Hepatocyte (in vitro differentiated cells): ENCODE measurements around the gene RCAN2. TPM values are rescaled to one million over a fixed set of nuclear protein-coding genes. Genes with fewer than 3 reads are reported as not detected.

Source experiments
- DNase-seq: peaks from one replicate; pipeline ENCODE4 v3.0.0-alpha.2; 2016; ENCODE audit warnings: low spot score
- H2AFZ ChIP-seq: fragments of 200-600 bp; sonication (generic); 2 replicates; pipeline ENCODE4 v1.6.0; 2016; ENCODE audit warnings: antibody characterized with exemption, mild to moderate bottlenecking
- H3K27ac ChIP-seq: fragments of 200-600 bp; sonication (generic); 2 replicates; pipeline ENCODE4 v1.5.1; 2016; ENCODE audit warnings: mild to moderate bottlenecking
- H3K27me3 ChIP-seq: fragments of 200-600 bp; sonication (generic); 2 replicates; pipeline ENCODE4 v1.6.1; 2016
- H3K36me3 ChIP-seq: fragments of 200-600 bp; sonication (generic); replicated peaks from 2 replicates; pipeline ENCODE4 v1.5.1; 2016; ENCODE audit warnings: low read depth; ENCODE audit not compliant: insufficient read depth
- H3K4me1 ChIP-seq: fragments of 200-600 bp; sonication (generic); 2 replicates; pipeline ENCODE4 v1.5.1; 2016; ENCODE audit warnings: mild to moderate bottlenecking, moderate library complexity; ENCODE audit not compliant: insufficient read depth
- H3K4me2 ChIP-seq: fragments of 200-600 bp; sonication (generic); 2 replicates; pipeline ENCODE4 v1.6.0; 2016
- H3K4me3 ChIP-seq: fragments of 200-600 bp; sonication (generic); 2 replicates; pipeline ENCODE4 v1.5.1; 2016; ENCODE audit warnings: mild to moderate bottlenecking
- H3K79me2 ChIP-seq: fragments of 200-600 bp; sonication (generic); 2 replicates; pipeline ENCODE4 v1.6.0; 2017; ENCODE audit warnings: mild to moderate bottlenecking
- H3K9me2 ChIP-seq: fragments of 200-600 bp; sonication (generic); replicated peaks from 2 replicates; pipeline ENCODE4 v1.6.0; 2017; ENCODE audit warnings: mild to moderate bottlenecking; ENCODE audit not compliant: insufficient read depth
- H3K9me3 ChIP-seq: fragments of 200-600 bp; sonication (generic); 2 replicates; pipeline ENCODE4 v1.5.1; 2016; ENCODE audit warnings: low read depth, mild to moderate bottlenecking
- H4K20me1 ChIP-seq: fragments of 200-600 bp; sonication (generic); 2 replicates; pipeline ENCODE4 v1.6.0; 2016; ENCODE audit warnings: mild to moderate bottlenecking; ENCODE audit not compliant: insufficient read depth, poor library complexity, severe bottlenecking
- EZH2 ChIP-seq: fragments of 200-600 bp; sonication (generic); IDR thresholded peaks from 2 replicates; pipeline ENCODE4 v1.6.1; 2016; ENCODE audit warnings: antibody characterized with exemption, mild to moderate bottlenecking, borderline replicate concordance
- EZH2phosphoT487 ChIP-seq: fragments of 200-600 bp; sonication (generic); IDR thresholded peaks from one replicate; pipeline ENCODE4 v1.6.1; 2018; ENCODE audit warnings: antibody characterized with exemption, mild to moderate bottlenecking, low read depth, moderate library complexity; ENCODE audit not compliant: unreplicated experiment, severe bottlenecking
- WGBS: methylation state at CpG from one replicate; pipeline ENCODE4 v1.1.6; 2016; ENCODE audit warnings: low lambda C conversion rate; ENCODE audit errors: missing lambda C conversion rate; 5-methylcytosine and 5-hydroxymethylcytosine counted together
- polyA plus RNA-seq: library from polyadenylated mRNA; unstranded; fragments of >200 nt; fragmentation: Nextera tagmentation; extraction: Ambion mirVana; gene quantifications from 2 replicates; pipeline ENCODE4 v1.2.1, GENCODE V29; 2016
- total RNA-seq: library from RNA; depleted of rRNA; stranded (reverse); fragments of >200 nt; gene quantifications from 2 replicates; pipeline ENCODE4 v1.2.3, GENCODE V29; 2014
- TF ChIP-seq, protein P1 (sequence below): fragments of 200-600 bp; sonication (generic); IDR thresholded peaks from 2 replicates; pipeline ENCODE4 v1.5.1; 2016; ENCODE audit warnings: antibody characterized with exemption, mild to moderate bottlenecking; ENCODE audit not compliant: poor library complexity

Gene RCAN2
- total and polyA plus RNA-seq, 2 experiments from 2014 or later, result 5.0 to 6.6 TPM

- 95% methylated on average over 5 of the region's 5 CpGs for WGBS
- Histone ChIP-seq H4K20me1 (no peaks in the 10 kb centered on the region), H3K36me3 (no peaks in the 10 kb centered on the region), H2AFZ (no peak overlapping the region), H3K27ac (no peak overlapping the region), H3K79me2 (no peaks in the 10 kb centered on the region), H3K4me3 (no peak overlapping the region), H3K27me3 (no peaks in the 10 kb centered on the region), H3K4me1 (no peaks in the 10 kb centered on the region), H3K9me3 (no peaks in the 10 kb centered on the region), H3K4me2 (no peak overlapping the region), H3K9me2 (no peaks in the 10 kb centered on the region)
- DNase-seq, result no peak
- no peak for TF ChIP-seq EZH2
- TF ChIP-seq EZH2phosphoT487, result no peak
- TF ChIP-seq, protein P1, sequence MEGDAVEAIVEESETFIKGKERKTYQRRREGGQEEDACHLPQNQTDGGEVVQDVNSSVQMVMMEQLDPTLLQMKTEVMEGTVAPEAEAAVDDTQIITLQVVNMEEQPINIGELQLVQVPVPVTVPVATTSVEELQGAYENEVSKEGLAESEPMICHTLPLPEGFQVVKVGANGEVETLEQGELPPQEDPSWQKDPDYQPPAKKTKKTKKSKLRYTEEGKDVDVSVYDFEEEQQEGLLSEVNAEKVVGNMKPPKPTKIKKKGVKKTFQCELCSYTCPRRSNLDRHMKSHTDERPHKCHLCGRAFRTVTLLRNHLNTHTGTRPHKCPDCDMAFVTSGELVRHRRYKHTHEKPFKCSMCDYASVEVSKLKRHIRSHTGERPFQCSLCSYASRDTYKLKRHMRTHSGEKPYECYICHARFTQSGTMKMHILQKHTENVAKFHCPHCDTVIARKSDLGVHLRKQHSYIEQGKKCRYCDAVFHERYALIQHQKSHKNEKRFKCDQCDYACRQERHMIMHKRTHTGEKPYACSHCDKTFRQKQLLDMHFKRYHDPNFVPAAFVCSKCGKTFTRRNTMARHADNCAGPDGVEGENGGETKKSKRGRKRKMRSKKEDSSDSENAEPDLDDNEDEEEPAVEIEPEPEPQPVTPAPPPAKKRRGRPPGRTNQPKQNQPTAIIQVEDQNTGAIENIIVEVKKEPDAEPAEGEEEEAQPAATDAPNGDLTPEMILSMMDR, result no peak
Observed at GRCh38 chr6:46356543-46356942, 134.7 kb downstream of the RCAN2 start.

- WGBS, result 65% methylated on average over 3 of the region's 3 CpGs
- Histone ChIP-seq H3K4me3 (no peak overlapping the region), H3K36me3 (no peaks in the 10 kb centered on the region), H3K27ac (no peak overlapping the region), H3K4me2 (no peak overlapping the region), H3K9me2 (no peaks in the 10 kb centered on the region), H3K27me3 (no peaks in the 10 kb centered on the region), H3K79me2 (no peaks in the 10 kb centered on the region), H3K4me1 (no peaks in the 10 kb centered on the region), H4K20me1 (no peaks in the 10 kb centered on the region), H2AFZ (no peak overlapping the region), H3K9me3 (no peaks in the 10 kb centered on the region)
- no peak for DNase-seq
- TF ChIP-seq, protein P1, result no peak
- TF ChIP-seq EZH2 (no peak), EZH2phosphoT487 (no peak)
Observed at GRCh38 chr6:46353528-46353927, 137.7 kb downstream of the RCAN2 start.

- DNase-seq, result no peak
- H3K27me3 ChIP-seq, result no peaks in the 10 kb centered on the region
- H3K4me1 ChIP-seq, result no peaks in the 10 kb centered on the region
- H3K4me2 ChIP-seq, result no peak overlapping the region
- TF ChIP-seq, protein P1, result no peak
- TF ChIP-seq EZH2 (no peak), EZH2phosphoT487 (no peak)
- H3K9me2 ChIP-seq, result no peaks in the 10 kb centered on the region
- H3K4me3 ChIP-seq, result no peak overlapping the region
- no peaks in the 10 kb centered on the region for H3K36me3 ChIP-seq
- no peak overlapping the region for H2AFZ ChIP-seq
- no peaks in the 10 kb centered on the region for H3K79me2 ChIP-seq
- no peaks in the 10 kb centered on the region for H4K20me1 ChIP-seq
- no peak overlapping the region for H3K27ac ChIP-seq
- WGBS, result 79% methylated on average over 2 of the region's 2 CpGs
- H3K9me3 ChIP-seq, result no peaks in the 10 kb centered on the region
Observed at GRCh38 chr6:46352541-46353268, 138.5 kb downstream of the RCAN2 start.
